ENCODE measurements around the gene RNU5D-1. TPM values are rescaled to one million over a fixed set of nuclear protein-coding genes. Genes with fewer than 3 reads are reported as not detected.
A peak's percentile ranks its signal among the peaks of the same experiment; 100 is the strongest.

Gene RNU5D-1
- total and polyA plus RNA-seq, 10 of the 15 experiments (the other 5 are each of a cell fraction or from before 2014, with no cell fraction given) = not detected

DNA sequence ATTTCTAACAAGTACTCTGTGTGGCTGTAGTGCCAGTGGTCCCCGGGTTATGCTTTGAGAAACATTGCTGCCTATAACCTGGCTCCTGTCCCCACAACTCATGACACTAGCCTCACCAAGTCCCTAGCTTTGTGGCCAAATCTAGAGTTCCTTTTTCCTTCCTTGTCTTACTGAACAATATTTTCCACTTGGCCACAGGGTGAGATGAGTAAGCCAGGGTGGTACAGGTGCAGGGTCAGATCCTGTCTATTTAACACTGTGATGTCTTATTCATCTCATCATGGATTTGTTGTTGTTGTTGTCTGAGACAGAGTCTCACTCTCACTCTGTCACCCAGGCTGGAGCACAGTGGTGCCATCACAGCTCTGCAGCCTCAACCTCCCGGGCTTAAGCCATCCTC, 37.8 kb downstream of the RNU5D-1 start:
- ChIA-PET RAD21 (ENCODE audit: unreplicated experiment) (no interaction called here), CTCF (interaction anchor here (1.2 to 2.8 kb wide), 4 partner anchors 9 to 40 kb away, joined by 3 to 16 read pairs (median 6); partner anchors contain the start of gene TMEM53), SMC1A (ENCODE audit: uncharacterized antibody, unreplicated experiment) (interaction anchor here (0.9 to 8.8 kb wide), 2 partner anchors 14 to 18 kb away, joined by 3 to 76 read pairs; partner anchors contain the start of genes ARMH1 and TMEM53), POLR2A (interaction anchor here (1.1 to 1.2 kb wide), 2 partner anchors 8 to 19 kb away, joined by 4 read pairs; partner anchors contain the start of genes ARMH1 and TMEM53)
- peak overlapping the region; percentile 13; the same call in 1 of the 2 replicates for H3K4me2 ChIP-seq (ENCODE audit: control insufficient read depth, insufficient read depth)
- H3K27me3 ChIP-seq (replicated peaks in 1 of 2; ENCODE audit: control insufficient read depth in 2 of 2, insufficient read depth in 2 of 2, low read length in 1 of 2) = no peaks in the 10 kb centered on the region
- H3K9ac ChIP-seq (ENCODE audit: control insufficient read depth, insufficient read depth, low read length) = no peak overlapping the region
- H3K79me2 ChIP-seq (ENCODE audit: control insufficient read depth, insufficient read depth, low read length) = no peaks in the 10 kb centered on the region
- intact Hi-C loops (cut with micrococcal nuclease; ENCODE audit: unreplicated experiment) = no loop called here
- H3K4me3 ChIP-seq = no peak overlapping the region
- no peak overlapping the region for H3K27ac ChIP-seq (ENCODE audit: control insufficient read depth, insufficient read depth)
- in situ Hi-C loops (cut with MboI) = no loop called here
- peak; percentile 43 for ATAC-seq
- no TSS peak for BruUV-seq (replicated peaks)
- no peaks in the 10 kb centered on the region for H3K9me3 ChIP-seq (replicated peaks; ENCODE audit: control insufficient read depth, insufficient read depth, low read length)
- no peaks in the 10 kb centered on the region for H4K20me1 ChIP-seq (ENCODE audit: control insufficient read depth, insufficient read depth)
- FAIRE-seq = no peak
- DNase-seq (ENCODE audit: low read depth, low spot score) = no peak
- WGBS (ENCODE audit: insufficient coverage, insufficient replicate concordance, low lambda C conversion rate, missing lambda C conversion rate) = 66% methylated on average over 2 of the region's 2 CpGs
- TF ChIP-seq POLR2AphosphoS2 (IDR thresholded peaks at IDR 0.05; ENCODE audit: low read depth, low read length) = no peak
- peak; percentile 56; the same call in 1 of the 2 replicates for TF ChIP-seq RUNX3 (IDR thresholded peaks at IDR 0.05; ENCODE audit: low read length)
- 0 out of 2 replicates have a peak, but pooled peaks have one; percentile 30 for TF ChIP-seq IKZF1 (conservative IDR thresholded peaks at IDR 0.05)
- no peak for TF ChIP-seq TARDBP (IDR thresholded peaks at IDR 0.05; ENCODE audit: borderline replicate concordance)
- TF ChIP-seq IKZF2 (IDR thresholded peaks at IDR 0.05) = peak in 1 of 2 experiments; percentile 24; a peak in 1 of 4 replicates
- TF ChIP-seq EED (IDR thresholded peaks at IDR 0.05; ENCODE audit: low read depth) = peak; percentile 43; the same call in 1 of the 2 replicates
- TF ChIP-seq EP300 (IDR thresholded peaks at IDR 0.05; ENCODE audit: borderline replicate concordance in 1 of 2, control insufficient read depth in 1 of 2, low read depth in 2 of 2, low read length in 2 of 2) = peak in 1 of 2 experiments; percentile 20; a peak in 1 of 4 replicates
- TF ChIP-seq JUNB (IDR thresholded peaks at IDR 0.05) = 0 out of 2 replicates have a peak, but pooled peaks have one; percentile 21
- peaks cover 47% of the 10 kb centered on the region for H3K4me1 ChIP-seq (ENCODE audit: control insufficient read depth, insufficient read depth, low read length)
- no peaks in the 10 kb centered on the region for H3K36me3 ChIP-seq (ENCODE audit: control insufficient read depth in 2 of 2, insufficient read depth in 2 of 2, low read length in 1 of 2)
- no peak overlapping the region for H2AFZ ChIP-seq (ENCODE audit: control insufficient read depth, low read depth, low read length)

GRCh38 chr1:44689447-44689765, 41.6 kb downstream of the RNU5D-1 start:
- H2AFZ ChIP-seq (ENCODE audit: control insufficient read depth, low read depth, low read length) = no peak overlapping the region
- H3K9me3 ChIP-seq (replicated peaks; ENCODE audit: control insufficient read depth, insufficient read depth, low read length) = no peaks in the 10 kb centered on the region
- FAIRE-seq (no peak), ATAC-seq (no peak), DNase-seq (ENCODE audit: low read depth, low spot score) (no peak)
- RAD21 ChIA-PET (ENCODE audit: unreplicated experiment) = no interaction called here
- no peaks in the 10 kb centered on the region for H3K79me2 ChIP-seq (ENCODE audit: control insufficient read depth, insufficient read depth, low read length)
- WGBS (ENCODE audit: insufficient coverage, insufficient replicate concordance, low lambda C conversion rate, missing lambda C conversion rate) = 97% methylated on average over 3 of the region's 3 CpGs
- H3K36me3 ChIP-seq (ENCODE audit: control insufficient read depth in 2 of 2, insufficient read depth in 2 of 2, low read length in 1 of 2) = no peaks in the 10 kb centered on the region
- TF ChIP-seq RUNX3 (IDR thresholded peaks at IDR 0.05; ENCODE audit: low read length) (no peak), TCF3 (IDR thresholded peaks at IDR 0.05; ENCODE audit: borderline replicate concordance, insufficient read depth, low read depth, low read length) (no peak), TBL1XR1 (IDR thresholded peaks at IDR 0.05; ENCODE audit: low read depth, low read length) (no peak), TARDBP (IDR thresholded peaks at IDR 0.05; ENCODE audit: borderline replicate concordance) (no peak), NRF1 (conservative IDR thresholded peaks at IDR 0.05; ENCODE audit: low read depth, low read length) (no peak), JUND (IDR thresholded peaks at IDR 0.05; ENCODE audit: low read depth, low read length) (no peak), GABPA (IDR thresholded peaks at IDR 0.05; ENCODE audit: low read depth) (no peak), NFYA (IDR thresholded peaks at IDR 0.05; ENCODE audit: borderline replicate concordance, low read depth, low read length) (no peak)
- TF ChIP-seq, protein P1, sequence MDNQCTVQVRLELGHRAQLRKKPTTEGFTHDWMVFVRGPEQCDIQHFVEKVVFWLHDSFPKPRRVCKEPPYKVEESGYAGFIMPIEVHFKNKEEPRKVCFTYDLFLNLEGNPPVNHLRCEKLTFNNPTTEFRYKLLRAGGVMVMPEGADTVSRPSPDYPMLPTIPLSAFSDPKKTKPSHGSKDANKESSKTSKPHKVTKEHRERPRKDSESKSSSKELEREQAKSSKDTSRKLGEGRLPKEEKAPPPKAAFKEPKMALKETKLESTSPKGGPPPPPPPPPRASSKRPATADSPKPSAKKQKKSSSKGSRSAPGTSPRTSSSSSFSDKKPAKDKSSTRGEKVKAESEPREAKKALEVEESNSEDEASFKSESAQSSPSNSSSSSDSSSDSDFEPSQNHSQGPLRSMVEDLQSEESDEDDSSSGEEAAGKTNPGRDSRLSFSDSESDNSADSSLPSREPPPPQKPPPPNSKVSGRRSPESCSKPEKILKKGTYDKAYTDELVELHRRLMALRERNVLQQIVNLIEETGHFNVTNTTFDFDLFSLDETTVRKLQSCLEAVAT (IDR thresholded peaks at IDR 0.05) = no peak
- H3K27me3 ChIP-seq (replicated peaks in 1 of 2; ENCODE audit: control insufficient read depth in 2 of 2, insufficient read depth in 2 of 2, low read length in 1 of 2) = no peaks in the 10 kb centered on the region
- H3K4me3 ChIP-seq = no peak overlapping the region
- CTCF ChIA-PET = interaction anchor here (0.9 to 3.7 kb wide), 2 partner anchors 9 to 14 kb away, joined by 3 to 15 read pairs; partner anchors contain the start of genes ARMH1 and TMEM53
- in situ Hi-C loops (cut with MboI) (no loop called here), intact Hi-C loops (cut with micrococcal nuclease; ENCODE audit: unreplicated experiment) (no loop called here)
- peaks cover 19% of the 10 kb centered on the region for H3K4me1 ChIP-seq (ENCODE audit: control insufficient read depth, insufficient read depth, low read length)
- no TSS peak for BruUV-seq (replicated peaks)
- no peaks in the 10 kb centered on the region for H4K20me1 ChIP-seq (ENCODE audit: control insufficient read depth, insufficient read depth)
- SMC1A ChIA-PET (ENCODE audit: uncharacterized antibody, unreplicated experiment) = interaction anchor here (1.0 kb wide), 1 partner anchor 23 kb away, joined by 3 read pairs; no protein-coding TSS in a partner anchor
- H3K4me2 ChIP-seq (ENCODE audit: control insufficient read depth, insufficient read depth) = no peak overlapping the region
- POLR2A ChIA-PET = interaction anchor here (1.9 kb wide), 1 partner anchor 17 kb away, joined by 5 read pairs; no protein-coding TSS in a partner anchor
- no peak overlapping the region for H3K27ac ChIP-seq (ENCODE audit: control insufficient read depth, insufficient read depth)
- H3K9ac ChIP-seq (ENCODE audit: control insufficient read depth, insufficient read depth, low read length) = no peak overlapping the region
